Bone marrow (tissue), 2 donors: ENCODE measurements around the gene CYP26B1.
"Not testable (repeated sequence)": the region's sequence is repeated elsewhere in the genome, so short reads cannot be mapped to it uniquely, and the experiment has no call there.

Source experiments
- DNase-seq, 2 donors: peaks; one replicate each; lab custom pipeline; 2025; lab: John Stamatoyannopoulos, UW

The CYP26B1 gene

DNA sequence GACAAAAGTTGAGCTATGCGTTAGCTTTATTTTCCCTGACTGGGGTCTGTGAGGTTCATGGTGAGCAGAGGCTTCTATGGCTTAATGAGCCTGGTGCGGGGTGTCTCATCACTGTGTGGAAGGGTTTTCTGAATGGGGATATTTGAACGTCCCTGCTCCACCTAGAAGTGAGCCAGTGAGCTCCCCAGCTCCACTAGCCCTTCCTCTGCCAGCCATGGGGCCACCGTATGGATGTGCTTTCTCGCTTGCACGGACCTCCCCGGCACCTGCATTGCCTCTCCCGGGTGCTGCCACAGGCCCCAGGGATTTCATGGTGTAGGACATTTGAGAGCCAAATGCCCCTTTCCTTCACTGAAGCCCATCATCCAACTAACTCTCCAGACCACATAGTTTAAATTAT, 37.8 kb downstream of the CYP26B1 start:
- DNase-seq = no peak

DNA sequence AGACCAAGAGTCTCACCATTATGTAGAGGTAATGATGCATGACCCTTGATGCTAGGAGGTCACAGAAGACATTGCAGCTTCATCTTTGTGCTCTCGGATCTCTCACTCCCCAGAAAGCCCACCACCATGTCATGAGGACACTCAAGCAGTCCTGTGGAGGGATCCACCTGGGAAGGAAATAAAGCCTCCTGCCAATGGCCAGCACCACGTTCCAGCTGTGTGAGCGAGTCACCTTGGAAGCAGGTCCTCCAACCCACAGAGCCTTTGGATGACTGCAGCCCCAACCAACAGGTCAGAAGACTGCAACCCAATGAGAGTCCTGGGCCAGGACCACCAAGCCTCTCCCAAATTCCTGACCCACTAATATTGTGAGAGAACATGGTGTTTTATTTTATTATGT, 38.4 kb downstream of the CYP26B1 start:
- DNase-seq = no peak

DNA sequence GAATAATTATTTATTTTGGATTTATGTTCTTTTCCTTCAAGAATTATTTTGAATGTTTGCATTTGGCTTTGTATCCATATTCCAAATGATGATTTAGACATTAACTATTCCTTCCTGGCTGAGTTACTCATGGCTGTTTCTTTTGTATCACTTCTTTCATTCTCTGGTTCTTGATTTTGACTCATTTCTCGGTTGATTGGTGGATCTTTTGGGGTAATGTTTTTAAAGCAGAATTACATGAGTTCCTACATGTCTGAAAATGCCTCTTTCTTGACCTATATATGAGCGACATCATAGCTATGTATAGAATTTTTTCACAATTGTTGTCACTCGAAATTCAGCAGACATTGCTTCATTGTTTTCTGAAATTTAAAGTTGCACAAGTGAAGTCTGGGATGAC, 39.5 kb downstream of the CYP26B1 start:
- DNase-seq = no peak

DNA sequence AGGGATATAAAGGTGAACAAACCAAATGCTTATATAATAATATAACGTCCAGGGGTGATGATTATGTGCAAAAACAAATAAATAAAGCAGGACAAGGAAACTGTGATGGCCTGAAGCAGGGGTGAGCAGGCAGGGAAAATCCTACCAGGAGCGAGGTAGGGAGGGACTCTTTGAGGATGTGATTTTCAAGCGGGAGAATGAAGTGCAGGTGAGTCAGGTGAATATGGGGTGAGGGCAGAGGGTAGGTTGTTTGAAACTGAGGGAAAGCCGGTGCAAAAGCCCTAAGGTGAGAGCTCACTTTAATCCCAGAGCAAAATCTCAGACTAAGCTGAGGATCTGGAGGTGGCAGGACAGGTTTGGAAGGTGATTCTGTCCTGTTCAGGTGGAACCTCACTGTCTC, 40.7 kb downstream of the CYP26B1 start:
- no peak for DNase-seq

DNA sequence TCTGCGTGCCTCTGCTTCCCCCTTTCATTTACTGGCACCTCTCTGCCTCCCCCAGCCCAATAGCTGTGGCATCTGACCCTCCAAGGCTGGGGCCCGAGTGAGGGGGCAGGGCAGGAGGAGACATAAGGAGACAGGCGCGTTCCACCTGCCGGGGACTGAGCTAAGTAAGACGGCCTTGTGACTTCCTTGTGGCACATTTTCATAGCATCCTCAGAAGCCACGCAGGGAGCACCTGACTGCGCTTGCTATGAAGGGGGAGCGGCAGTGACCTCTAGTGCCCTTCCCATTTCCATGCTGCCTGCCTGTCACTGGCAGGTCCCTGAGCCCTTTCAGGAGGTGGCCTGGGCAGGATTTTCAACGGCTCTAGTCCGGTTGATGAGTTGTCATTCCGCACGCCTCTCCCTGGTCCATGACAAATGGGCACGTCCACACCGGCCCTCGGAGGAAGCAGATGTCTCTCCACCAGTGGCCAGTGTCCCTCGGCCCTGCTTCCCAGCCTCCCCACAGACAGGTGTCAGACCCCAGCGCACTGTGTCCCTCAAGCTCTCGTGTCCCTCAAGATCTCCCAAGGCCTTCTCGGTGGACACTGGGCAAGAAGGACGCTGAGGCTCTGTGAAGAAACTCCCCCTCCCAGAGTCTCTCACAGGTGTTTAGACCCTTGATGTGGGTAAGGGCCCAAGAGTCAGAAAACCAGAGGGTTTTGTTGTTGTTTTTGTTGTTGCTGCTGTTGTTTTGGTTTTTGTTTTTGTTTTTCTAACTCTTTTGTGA, 42.7 kb downstream of the CYP26B1 start:
- DNase-seq = no peak

DNA sequence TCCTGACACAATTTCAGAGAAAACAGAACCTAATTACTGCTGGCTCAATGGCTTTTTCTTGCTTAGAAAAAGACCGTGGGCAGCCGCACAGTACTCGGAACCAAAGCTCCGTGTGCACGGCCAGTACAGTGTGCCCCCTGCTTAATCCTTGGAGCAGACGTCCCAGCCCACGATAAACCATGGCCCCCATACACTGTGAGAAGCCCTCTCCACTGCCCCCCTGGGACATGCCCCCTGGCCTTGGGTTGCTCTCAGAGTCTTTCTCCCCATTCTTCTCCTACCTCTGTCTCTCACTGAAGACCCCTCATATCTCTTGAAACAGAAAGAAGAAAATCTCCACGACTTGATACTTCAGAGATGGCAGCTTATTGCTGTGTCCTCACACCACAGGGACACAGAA, 44.0 kb downstream of the CYP26B1 start:
- no peak for DNase-seq

DNA sequence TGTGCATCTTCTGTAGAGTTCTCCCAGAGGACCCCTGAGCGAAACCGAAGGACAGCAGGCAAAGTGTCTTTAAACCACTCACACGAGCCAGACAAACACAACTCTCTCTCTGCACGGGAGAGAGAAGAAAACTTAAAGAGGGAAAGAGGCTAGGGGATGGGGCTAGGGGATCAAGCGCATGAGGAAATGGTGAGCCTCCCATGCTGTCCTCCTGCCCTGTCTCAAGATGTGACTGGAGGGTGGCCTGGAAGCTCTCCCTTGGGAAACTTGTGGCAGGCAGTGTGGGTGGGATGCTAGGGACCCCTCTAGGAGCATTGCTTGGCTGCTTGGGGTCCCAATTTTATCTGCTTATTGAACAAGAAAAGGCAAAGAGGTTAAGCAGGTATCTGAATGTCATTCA, 44.5 kb downstream of the CYP26B1 start:
- DNase-seq = no peak

DNA sequence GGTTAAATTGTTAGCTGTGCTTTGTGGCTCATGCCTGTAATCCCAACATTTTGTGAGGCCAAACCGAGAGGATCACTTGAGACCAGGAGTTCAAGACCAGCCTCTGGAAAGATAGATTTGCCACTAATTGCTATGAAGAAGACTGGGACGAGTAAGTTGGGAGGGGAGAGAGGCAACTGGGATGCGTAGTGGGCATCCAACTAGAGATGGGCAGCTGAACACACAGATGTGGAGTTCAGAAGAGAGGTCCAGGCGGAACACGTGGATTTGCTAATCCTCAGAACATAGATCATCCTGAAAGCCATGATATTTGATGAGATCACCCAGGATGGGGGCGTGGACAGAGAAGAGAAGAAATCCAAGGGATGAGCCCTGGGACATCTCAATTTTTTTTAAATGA, 48.7 kb downstream of the CYP26B1 start:
- DNase-seq = no peak

DNA sequence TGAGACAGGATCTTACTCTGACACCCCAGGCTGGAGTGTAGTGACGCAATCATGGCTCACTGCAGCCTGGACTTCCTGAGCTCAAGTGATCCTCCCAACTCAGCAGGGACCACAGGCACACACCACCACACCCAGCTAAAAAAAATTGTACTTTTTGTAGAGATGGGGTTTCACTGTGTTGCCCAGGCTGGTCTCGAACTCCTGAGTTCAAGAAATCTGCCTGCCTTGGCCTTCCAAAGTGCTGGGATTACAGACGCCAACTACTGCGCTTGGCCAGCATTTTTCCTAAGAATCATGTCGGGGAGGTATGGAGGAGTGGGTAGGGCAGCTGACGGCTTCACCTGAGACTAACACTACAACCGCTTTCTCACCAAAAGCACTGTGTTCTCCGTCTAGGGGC, 50.4 kb downstream of the CYP26B1 start:
- DNase-seq = no peak

DNA sequence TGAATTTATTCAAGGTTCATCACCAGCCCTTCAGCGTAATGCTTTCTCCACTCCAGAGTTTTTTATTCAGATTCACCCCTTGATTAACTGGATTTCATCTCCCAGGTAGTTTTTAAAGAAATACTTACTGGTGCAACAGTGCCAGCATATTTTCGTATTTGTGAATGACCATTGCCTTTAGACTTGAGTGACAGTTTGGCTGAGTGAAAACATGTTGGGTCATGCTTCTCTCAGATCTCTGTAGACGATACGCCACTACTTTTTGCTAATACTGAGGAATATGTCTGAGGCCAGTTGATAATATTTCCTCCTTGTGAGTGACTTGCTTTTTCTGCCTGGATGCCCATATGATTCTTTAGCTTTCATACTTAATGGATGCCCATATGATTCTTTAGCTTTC, 51.5 kb downstream of the CYP26B1 start:
- DNase-seq = no peak

DNA sequence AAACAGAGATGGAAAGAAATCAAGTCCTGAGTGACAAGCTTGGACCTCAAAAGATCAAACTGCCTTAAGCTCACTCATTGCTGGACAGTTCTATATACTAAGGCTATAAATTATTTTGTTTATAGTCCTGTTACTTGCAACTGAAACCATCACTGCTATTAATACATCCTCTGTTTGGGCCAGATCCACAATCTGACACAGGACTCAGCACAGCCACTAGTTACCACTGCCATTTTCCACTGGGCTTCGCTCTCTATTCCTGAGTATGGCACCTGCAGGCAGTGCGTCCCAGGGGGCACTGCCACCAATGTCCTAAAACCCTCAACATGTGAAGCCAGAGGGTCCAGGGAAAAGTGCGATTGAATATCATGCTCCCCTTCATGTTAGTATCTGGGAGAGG, 52.3 kb downstream of the CYP26B1 start:
- no peak for DNase-seq

DNA sequence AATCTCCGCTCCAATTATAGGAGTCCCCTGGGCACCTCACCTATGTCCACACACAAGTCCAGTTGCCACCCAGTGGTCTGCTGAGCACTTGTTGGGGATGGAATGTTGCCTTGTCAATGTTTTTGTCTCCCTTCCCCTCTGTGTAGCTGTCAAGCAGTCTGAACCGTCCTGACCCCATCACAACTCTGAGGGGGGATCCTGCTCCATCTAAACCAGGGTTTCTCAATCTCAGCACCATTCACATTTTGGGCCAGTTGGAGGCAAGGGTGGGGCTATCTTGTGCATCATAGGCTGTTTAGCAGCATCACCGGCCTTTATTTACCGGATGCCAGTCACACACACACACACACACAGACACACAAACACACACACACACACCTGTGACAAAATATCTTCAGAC, 53.0 kb downstream of the CYP26B1 start:
- DNase-seq = no peak

DNA sequence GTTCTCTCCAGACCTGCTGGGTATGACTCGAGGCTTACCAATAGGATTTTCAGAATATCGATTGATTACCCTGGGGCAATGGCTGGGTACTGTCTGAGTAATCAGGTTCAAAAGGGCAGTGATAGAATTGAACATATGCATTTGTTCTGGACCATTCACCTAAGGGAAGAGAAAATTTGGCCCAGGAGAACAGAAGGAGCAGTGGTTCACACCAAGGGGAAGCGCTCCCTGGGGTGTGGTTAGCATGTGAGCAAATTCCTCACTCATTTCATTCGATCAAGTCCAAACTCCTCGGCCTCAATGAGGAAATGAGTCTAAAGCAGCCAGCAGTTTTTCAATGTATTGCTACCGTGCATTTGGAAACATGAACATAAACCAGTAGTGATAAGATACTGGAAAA, 55.6 kb downstream of the CYP26B1 start:
- no peak for DNase-seq

DNA sequence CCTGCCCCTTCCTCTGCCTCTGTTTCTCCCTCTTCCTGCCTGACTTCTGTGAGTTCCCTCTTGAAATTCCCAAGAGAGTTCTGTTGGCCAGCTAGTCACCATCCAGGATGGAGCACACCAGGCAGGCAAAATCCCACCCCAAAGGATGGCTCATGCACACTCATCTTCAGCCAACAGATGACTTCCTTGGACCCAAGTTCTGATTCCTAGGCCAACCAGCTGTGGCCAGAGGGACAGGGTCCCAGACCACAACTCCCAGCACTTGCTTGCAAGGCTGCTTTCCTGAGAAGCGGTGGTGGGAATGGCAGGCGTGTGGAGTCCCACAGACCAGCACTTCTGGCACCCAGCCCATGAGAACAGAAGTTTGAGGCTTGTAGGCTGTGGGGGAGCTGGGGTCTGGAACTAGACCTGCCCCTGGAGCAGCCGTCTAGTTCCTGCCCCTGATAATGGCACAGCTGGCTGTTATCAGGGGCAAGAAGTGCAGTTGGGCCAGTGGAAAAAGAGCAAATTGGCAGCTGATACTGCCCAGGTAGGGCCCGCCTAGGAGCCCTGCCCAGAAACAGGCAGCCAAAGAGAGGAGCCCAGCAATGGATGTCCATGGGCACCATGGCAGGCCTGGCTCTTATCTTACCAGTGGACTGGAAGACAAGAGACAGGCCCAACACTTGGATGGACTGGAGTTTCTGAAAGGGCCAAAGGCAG, 56.7 kb downstream of the CYP26B1 start:
- no peak for DNase-seq

DNA sequence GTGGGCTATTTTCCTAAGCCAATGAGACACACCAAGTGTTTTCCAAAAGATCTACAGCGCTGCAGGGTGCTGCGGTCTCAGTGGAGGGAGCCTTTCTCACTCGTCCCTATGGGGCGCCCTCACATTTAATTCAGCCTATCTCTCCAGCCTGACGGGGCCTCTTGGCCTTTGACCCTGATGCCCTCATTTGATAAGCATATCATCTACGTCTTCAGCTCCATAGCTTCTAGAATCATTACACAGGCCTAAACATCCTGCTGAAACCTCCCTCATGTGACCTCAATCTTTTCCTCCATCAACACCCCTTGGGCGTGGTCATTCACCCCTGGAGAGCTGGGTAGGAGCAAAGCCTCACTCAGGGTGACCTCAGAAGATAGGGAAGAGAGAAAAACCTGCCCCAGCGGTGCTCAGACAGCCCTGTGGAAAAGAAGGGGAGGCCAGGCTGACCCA, 57.4 kb downstream of the CYP26B1 start:
- DNase-seq = no peak

DNA sequence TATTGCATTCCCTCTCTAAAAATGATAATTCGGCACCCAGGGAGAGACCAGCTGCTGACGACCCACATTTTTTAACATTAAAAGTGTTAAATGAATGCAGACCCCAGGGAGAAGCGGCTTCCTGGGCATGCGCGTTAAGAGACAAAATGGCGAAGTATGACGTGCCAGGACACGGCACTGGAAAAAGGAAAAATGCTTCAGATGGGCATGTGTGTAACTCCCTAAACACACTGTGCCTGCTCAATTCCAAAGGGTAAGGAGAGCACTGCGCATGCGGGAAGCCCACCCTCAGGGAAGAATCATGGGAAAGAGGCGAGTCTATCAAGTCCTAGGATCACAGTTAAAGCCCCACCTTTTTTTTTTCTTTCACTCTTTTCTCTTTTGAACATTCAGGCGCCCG, 58.1 kb downstream of the CYP26B1 start:
- no peak for DNase-seq

DNA sequence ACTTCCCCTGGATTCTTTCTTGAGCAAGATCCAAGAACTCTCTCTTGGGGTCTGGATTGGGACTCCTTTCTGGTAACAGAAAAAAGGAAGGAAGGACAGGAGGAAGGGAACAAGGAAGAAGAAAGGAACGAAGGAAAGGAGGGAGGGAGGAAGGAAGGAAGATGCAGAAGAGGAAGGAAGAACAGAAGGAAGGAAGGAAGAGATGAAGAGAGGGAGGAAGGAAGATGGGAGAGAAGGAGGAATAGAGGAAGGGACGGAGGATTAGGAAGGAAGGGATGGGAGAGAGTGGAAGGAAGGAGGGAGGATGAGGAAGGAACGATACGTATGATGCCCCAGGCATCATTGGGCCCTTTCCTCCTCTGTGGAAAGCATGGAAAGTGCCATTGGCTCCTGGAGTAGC, 58.6 kb downstream of the CYP26B1 start:
- DNase-seq = no peak

DNA sequence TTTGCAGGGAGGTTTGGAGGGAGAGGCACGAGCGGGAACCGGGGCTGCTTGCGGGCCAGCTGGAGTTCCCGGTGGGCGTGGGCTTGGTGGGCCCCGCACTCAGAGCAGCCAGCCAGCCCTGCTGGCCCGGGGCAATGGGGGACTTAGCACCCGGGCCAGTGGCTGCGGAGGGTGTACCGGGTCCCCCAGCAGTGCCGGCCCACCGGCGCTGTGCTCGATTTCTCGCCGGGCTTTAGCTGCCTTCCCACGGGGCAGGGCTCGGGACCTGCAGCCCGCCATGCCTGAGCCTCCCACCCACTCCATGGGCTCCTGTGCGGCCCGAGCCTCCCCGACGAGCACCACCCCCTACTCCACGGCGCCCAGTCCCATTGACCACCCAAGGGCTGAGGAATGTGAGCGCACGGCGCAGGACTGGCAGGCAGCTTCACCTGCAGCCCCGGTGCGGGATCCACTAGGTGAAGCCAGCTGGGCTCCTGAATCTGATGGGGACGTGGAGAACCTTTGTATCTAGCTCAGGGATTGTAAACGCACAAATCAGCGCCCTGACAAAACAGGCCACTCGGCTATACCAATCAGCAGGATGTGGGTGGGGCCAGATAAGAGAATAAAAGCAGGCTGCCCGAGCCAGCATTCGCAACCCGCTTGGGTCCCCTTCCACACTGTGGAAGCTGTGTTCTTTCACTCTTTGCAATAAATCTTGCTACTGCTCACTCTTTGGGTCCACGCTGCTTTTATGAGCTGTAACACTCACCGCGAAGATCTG, 60.6 kb downstream of the CYP26B1 start:
- not testable (repeated sequence) for DNase-seq

DNA sequence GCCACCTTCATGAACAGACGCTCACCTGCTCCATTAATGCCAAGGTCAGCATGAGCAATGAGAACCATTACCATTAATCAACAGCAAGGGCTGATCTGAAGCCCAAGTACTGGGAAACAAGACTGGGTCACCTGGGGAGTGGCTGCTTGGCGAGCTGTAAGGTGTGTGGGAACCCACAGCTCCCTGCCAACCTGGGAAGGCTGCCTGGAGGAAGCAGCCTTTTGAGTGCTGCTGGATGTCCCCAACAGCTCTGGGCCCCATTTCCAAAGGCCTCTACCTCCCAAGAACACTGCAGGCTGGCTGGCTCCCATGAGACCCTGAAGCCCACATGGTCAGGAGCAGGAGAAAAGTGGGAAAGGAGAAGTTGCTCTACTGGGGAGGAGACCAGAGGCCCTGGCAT, 62.1 kb downstream of the CYP26B1 start:
- DNase-seq = no peak

DNA sequence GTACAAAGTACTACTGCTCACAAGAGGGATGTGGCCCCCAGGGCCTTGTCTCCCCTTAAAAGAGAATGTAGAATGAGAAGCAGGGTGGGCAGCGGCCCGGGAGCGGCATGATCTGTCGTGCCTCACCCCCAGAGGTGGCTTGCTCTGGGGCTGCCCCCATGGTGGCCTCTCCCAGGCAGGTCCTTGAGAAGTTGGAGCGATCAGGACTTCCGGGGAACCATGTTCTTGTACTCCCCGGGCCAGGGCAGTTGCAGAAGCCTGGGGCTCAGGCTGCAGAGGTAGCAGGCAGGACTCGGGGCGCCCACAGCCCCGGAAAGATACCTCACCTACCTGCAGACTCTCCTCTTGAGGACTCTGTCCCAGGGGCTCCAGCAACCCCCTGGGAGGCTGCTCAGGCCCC, 62.6 kb downstream of the CYP26B1 start:
- DNase-seq = no peak

DNA sequence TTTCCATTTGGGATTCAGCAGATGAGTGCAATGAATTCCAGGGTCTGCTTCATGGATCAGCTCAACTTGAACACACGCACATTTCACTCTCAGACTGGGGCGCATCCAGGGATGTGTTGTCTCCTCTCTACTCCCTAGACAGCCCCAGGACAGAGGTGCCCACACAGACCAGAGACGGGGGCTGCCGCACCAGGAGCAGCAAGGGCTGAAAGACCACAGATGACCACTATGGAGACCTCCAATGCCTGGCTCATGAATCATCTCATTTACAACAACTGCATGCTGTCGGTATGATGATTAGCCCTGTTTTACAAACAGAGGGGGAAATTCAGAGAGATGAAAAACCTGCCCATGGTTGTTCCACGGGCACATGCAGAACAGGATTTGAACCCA, 63.1 kb downstream of the CYP26B1 start:
- no peak for DNase-seq

DNA sequence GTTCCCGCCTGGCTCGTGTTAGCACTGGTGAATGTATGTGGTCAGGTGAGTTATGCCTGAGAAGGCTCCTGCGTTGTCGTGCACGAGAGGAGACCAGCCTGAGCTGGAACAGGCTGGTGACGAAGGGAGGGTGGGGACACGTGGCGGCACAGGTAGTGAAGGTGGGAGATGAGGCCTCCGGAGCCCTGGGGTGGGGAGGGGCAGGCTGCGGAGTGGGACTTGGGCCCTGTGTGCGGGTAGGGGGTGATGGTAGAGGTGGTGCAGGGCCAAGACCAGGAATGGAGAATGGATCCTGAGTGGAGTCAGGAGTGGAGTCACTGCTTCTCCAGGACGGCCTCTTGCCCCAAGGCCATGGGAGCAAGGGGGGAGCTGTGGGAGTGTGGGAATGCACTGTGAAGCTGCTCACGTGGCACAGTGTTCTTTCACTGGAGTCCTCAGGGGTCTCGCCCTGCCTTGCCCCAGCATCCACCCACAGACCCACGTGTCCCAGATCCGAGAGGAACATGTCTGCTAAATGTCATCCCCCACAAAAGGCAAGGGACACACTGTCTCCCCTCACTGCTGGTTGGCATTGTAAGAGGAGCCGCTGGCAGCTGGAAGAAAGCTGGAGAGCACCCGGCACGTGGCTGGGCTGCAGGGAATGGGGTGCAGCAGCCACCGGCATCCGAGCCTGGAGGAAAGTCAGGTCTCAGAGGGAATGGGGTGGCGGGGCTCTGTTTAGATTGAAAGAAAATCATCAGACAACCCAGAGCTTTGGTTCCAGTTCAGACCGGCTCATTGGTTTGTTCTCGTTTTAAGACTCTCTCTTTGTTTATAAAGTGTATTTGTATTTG, 63.7 kb downstream of the CYP26B1 start:
- DNase-seq = no peak
